ENCODE data around the gene CCNL1. TPM values are rescaled to one million over a fixed set of nuclear protein-coding genes. Genes with fewer than 3 reads are reported as not detected.
A peak's percentile ranks its signal among the peaks of the same experiment; 100 is the strongest.

Gene CCNL1
- total and polyA plus RNA-seq, 2 experiments from 2014 or later, result 77.5 to 97.7 TPM

DNA sequence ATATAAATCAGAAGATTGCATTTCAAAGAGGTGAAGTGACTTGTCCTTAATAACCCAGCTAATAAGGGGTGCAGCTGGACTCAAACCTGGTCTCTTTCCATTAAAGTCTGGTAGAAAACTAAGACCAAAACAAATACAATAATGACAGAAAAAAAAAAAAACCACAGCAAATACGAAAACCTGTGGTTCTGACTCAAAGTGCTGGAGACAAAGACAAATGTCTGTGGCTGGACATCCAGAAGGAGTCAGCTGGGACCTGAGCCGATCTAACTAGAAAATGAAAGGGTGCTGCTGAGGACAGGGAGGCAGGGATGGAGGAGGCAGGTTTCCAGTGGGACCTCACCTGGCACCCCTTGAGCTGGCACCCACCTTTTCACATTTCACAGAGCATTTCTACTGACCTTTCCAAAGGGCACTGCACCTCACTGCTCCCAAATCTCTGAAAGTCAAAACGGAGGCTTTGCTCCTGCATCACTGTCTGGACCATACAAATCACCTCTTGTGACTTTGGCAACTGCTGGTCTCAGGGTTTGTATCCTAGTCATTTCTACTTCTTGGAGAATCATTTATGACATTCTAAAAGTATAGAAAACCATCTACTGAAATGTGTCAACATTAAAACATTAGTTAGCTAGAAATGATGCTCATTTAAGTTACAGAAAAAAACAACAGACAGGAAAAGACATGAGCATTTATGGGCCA, 61.7 kb downstream of the CCNL1 start:
- no peaks in the 10 kb centered on the region for H3K9me2 ChIP-seq (ENCODE audit: insufficient read depth)
- peaks cover 30% of the 10 kb centered on the region for H3F3A ChIP-seq (ENCODE audit: insufficient read depth)
- no peak overlapping the region for H3K4me3 ChIP-seq
- 14 to 17% methylated on average over 3 of the region's 3 CpGs for WGBS, 2 experiments (ENCODE audit: low coverage in 1 of 2, low lambda C conversion rate in 2 of 2, missing lambda C conversion rate in 2 of 2)
- H3K36me3 ChIP-seq (ENCODE audit: low read depth), result no peaks in the 10 kb centered on the region
- H3K4me1 ChIP-seq (ENCODE audit: insufficient read depth), result peaks cover 36% of the 10 kb centered on the region
- H4K20me1 ChIP-seq (ENCODE audit: insufficient read depth), result no peaks in the 10 kb centered on the region
- H3K27me3 ChIP-seq (replicated peaks; ENCODE audit: insufficient read depth), result no peaks in the 10 kb centered on the region
- H3K27ac ChIP-seq, result peak overlapping the region; percentile 52
- TF ChIP-seq EZH2phosphoT487 (IDR thresholded peaks at IDR 0.05; ENCODE audit: insufficient read depth, low read depth) (no peak), EZH2 (IDR thresholded peaks at IDR 0.05; ENCODE audit: insufficient read depth, poor library complexity, severe bottlenecking) (no peak)
- peak overlapping the region; percentile 9 for H3K9ac ChIP-seq
- peak overlapping the region; percentile 54 for H3K4me2 ChIP-seq (ENCODE audit: unreplicated experiment)
- in situ Hi-C loops (cut with MboI), result loop anchor here (25.0 kb wide), 2 partner anchors 561 to 961 kb away; no protein-coding TSS in a partner anchor
- H3K9me3 ChIP-seq (ENCODE audit: low read depth), result no peaks in the 10 kb centered on the region
- DNase-seq, result peak; percentile 63
- 0 out of 2 replicates have a peak overlapping the region, but pooled peaks have one; percentile 0 for H2AFZ ChIP-seq
- no peaks in the 10 kb centered on the region for H3K79me2 ChIP-seq (ENCODE audit: insufficient read depth)

Small RNA genes lying within 50 kb of the gene (small RNA-seq; reads per million reads assigned to genes)
- not detected for gene RF00019 (ENCODE audit: low read depth, low replicate concordance)
- gene RNA5SP146 (ENCODE audit: low read depth, low replicate concordance), result not detected

Data from GM23248 (cell line).